Activated B cell treated with CpG ODN at 0.5 μM for 24 hours (primary cell): Measurements from ENCODE around the gene APOL3. TPM values are rescaled to one million over a fixed set of nuclear protein-coding genes. Genes with fewer than 3 reads are reported as not detected.
"Not testable (repeated sequence)": the region's sequence is repeated elsewhere in the genome, so short reads cannot be mapped to it uniquely, and the experiment has no call there.

Source experiments
- ATAC-seq: fragments of 200-7000 bp; cut with Tn5 transposase; one replicate; pipeline ENCODE4 v1.10.0; 2021; ENCODE audit warnings: low read depth, mild to moderate bottlenecking, moderate library complexity
- CTCF ChIA-PET: fragments of 350-600 bp; sonication (Branson Sonifier 250); formaldehyde crosslinking; loops from one replicate; lab custom pipeline; 2021; ENCODE audit warnings: antibody characterized with exemption; lab: Charles Lee
- POLR2A ChIA-PET: fragments of 350-600 bp; sonication (Branson Sonifier 250); formaldehyde crosslinking; loops from one replicate; lab custom pipeline; 2021; ENCODE audit warnings: antibody characterized with exemption; lab: Charles Lee
- DNase-seq: peaks from one replicate; pipeline ENCODE4 v3.0.0; 2022
- H3K27ac Mint-ChIP-seq: one replicate; pipeline ENCODE4 v1.8.0; 2020; ENCODE audit warnings: mixed read lengths
- H3K27me3 Mint-ChIP-seq: one replicate; pipeline ENCODE4 v1.8.0; 2021; ENCODE audit warnings: mixed read lengths
- H3K36me3 Mint-ChIP-seq: one replicate; pipeline ENCODE4 v1.8.0; 2021; ENCODE audit warnings: low read depth, mixed read lengths
- H3K4me1 Mint-ChIP-seq: one replicate; pipeline ENCODE4 v1.8.0; 2021; ENCODE audit warnings: mixed read lengths
- H3K4me3 Mint-ChIP-seq: one replicate; pipeline ENCODE4 v1.8.0; 2020; ENCODE audit warnings: mild to moderate bottlenecking, mixed read lengths
- H3K9me3 Mint-ChIP-seq: one replicate; pipeline ENCODE4 v1.8.0; 2020; ENCODE audit warnings: mixed read lengths
- intact Hi-C: fragments of 100-400 bp; cut with micrococcal nuclease; formaldehyde crosslinking; loops from one replicate; pipeline ENCODE4 v1.15.1; 2024
- total RNA-seq: library from RNA; stranded (reverse); gene quantifications from 2 replicates; pipeline ENCODE4 v1.2.3, GENCODE V29; 2022
- TF ChIP-seq, protein P1 (sequence below): fragments of 200-600 bp; IDR thresholded peaks from one replicate; pipeline ENCODE4 v1.8.0; 2022; ENCODE audit warnings: antibody characterized with exemption, mild to moderate bottlenecking

Gene APOL3
- total RNA-seq, 1 donor from 2014 or later = 38.4 TPM

DNA sequence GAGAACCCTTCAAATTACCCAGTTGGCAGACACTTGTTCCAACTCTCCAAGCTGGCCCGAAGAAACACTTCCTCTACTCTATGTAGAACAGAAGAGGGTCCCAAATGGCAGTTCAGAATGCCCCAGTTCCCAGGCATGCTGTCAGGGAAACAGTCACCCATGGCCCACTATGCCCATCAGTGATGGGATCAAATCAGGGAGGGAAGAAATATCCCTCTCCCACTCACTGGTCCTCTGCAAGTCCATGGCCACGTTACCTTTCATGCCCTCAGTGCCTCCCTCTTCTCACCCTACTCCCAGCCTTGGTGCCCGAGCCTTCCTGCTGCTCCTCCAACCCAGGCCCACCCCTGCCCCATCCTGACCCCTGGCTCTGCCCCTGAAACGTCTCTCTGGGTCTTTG is 16.6 kb downstream of the APOL3 start:
- peaks cover 82% of the 10 kb centered on the region for H3K36me3 Mint-ChIP-seq

GRCh38 chr22:36143066-36143815 is 17.3 kb downstream of the APOL3 start:
- H3K27me3 Mint-ChIP-seq = no peaks in the 10 kb centered on the region
- H3K9me3 Mint-ChIP-seq = no peaks in the 10 kb centered on the region
- TF ChIP-seq, protein P1, sequence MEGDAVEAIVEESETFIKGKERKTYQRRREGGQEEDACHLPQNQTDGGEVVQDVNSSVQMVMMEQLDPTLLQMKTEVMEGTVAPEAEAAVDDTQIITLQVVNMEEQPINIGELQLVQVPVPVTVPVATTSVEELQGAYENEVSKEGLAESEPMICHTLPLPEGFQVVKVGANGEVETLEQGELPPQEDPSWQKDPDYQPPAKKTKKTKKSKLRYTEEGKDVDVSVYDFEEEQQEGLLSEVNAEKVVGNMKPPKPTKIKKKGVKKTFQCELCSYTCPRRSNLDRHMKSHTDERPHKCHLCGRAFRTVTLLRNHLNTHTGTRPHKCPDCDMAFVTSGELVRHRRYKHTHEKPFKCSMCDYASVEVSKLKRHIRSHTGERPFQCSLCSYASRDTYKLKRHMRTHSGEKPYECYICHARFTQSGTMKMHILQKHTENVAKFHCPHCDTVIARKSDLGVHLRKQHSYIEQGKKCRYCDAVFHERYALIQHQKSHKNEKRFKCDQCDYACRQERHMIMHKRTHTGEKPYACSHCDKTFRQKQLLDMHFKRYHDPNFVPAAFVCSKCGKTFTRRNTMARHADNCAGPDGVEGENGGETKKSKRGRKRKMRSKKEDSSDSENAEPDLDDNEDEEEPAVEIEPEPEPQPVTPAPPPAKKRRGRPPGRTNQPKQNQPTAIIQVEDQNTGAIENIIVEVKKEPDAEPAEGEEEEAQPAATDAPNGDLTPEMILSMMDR = no peak
- intact Hi-C loops = no loop called here
- ChIA-PET POLR2A (no interaction called here), CTCF (interaction anchor here (1.2 to 3.7 kb wide), 2 partner anchors 19 to 37 kb away, joined by 3 to 19 read pairs; no protein-coding TSS in a partner anchor)
- H3K36me3 Mint-ChIP-seq = peaks cover 75% of the 10 kb centered on the region
- no peaks in the 10 kb centered on the region for H3K4me1 Mint-ChIP-seq
- no peak for DNase-seq
- no peak overlapping the region for H3K27ac Mint-ChIP-seq
- ATAC-seq = no peak
- no peak overlapping the region for H3K4me3 Mint-ChIP-seq

More for the DNA sequence above, 16.6 kb downstream of the APOL3 start:
- intact Hi-C loops = no loop called here
- no peak overlapping the region for H3K4me3 Mint-ChIP-seq
- no peaks in the 10 kb centered on the region for H3K9me3 Mint-ChIP-seq
- ChIA-PET CTCF (interaction anchor here (2.1 to 3.7 kb wide), 2 partner anchors 36 to 38 kb away, joined by 10 to 19 read pairs; no protein-coding TSS in a partner anchor), POLR2A (no interaction called here)
- no peaks in the 10 kb centered on the region for H3K27me3 Mint-ChIP-seq
- H3K27ac Mint-ChIP-seq = no peak overlapping the region
- TF ChIP-seq, protein P1 = no peak
- DNase-seq (no peak), ATAC-seq (no peak)
- no peaks in the 10 kb centered on the region for H3K4me1 Mint-ChIP-seq

- POLR2A ChIA-PET = interaction anchor here (0.9 kb wide), 1 partner anchor 381 kb away, joined by 3 read pairs; no protein-coding TSS in a partner anchor
- DNase-seq = no peak
These were observed 19.1 kb downstream of the APOL3 start for GRCh38 chr22:36141481-36141880.

DNA sequence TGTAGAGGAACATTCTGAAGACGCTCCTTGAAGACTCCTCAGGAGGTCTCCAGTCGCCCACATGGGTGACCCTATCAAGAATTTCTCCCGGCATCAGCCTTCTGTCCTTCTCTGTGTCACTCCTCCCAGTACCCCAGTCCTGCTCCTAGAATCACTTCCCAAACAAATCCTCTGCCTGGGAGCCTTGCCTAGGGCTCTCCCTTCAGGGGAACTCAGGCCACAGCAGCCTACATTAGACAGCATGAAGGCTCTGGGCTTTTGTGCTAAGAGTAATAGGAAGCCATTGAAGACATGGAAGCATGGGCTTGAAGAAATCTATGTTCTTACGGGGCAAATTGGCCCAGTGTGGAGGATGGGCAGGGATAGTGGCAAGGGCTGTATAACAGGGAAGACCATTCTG is 21.8 kb downstream of the APOL3 start:
- CTCF ChIA-PET, H3K4me1 Mint-ChIP-seq, H3K9me3 Mint-ChIP-seq, DNase-seq, H3K27ac Mint-ChIP-seq, ATAC-seq, intact Hi-C loops, POLR2A ChIA-PET, H3K4me3 Mint-ChIP-seq, H3K27me3 Mint-ChIP-seq: not testable (repeated sequence)
- peaks cover 36% of the 10 kb centered on the region for H3K36me3 Mint-ChIP-seq

More at GRCh38 chr22:36141481-36141880, 19.1 kb downstream of the APOL3 start:
- H3K27ac Mint-ChIP-seq = no peak overlapping the region
- CTCF ChIA-PET = interaction anchor here (1.3 to 3.7 kb wide), 2 partner anchors 36 to 39 kb away, joined by 13 to 19 read pairs; no protein-coding TSS in a partner anchor
- no peaks in the 10 kb centered on the region for H3K9me3 Mint-ChIP-seq
- ATAC-seq = no peak
- no peaks in the 10 kb centered on the region for H3K4me1 Mint-ChIP-seq
- intact Hi-C loops = no loop called here
- TF ChIP-seq, protein P1 = no peak
- H3K27me3 Mint-ChIP-seq = no peaks in the 10 kb centered on the region
- no peak overlapping the region for H3K4me3 Mint-ChIP-seq
- peaks cover 58% of the 10 kb centered on the region for H3K36me3 Mint-ChIP-seq

DNA sequence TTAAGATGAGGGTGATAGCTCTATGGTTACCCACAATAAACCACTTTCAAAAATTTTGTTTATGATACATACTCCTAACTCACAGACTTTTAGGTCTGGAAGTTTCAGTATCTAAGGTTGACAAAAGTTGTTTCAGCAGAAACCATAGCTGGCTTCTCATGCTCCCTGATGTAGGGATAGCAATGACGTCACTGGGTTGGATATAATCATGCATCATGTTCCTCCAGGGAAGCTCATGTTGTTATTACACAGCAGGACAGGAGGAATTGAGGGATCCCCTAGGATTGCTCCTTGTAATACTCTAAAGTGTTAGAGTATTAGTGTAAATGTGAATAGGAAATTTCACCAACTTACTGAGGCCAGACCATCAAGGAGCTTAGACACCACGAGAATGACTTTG is 23.6 kb downstream of the APOL3 start:
- ATAC-seq (no peak), DNase-seq (no peak)
- TF ChIP-seq, protein P1 = no peak
- intact Hi-C loops = no loop called here
- no peaks in the 10 kb centered on the region for H3K4me1 Mint-ChIP-seq
- H3K9me3 Mint-ChIP-seq = no peaks in the 10 kb centered on the region
- ChIA-PET POLR2A (no interaction called here), CTCF (no interaction called here)
- H3K27ac Mint-ChIP-seq = no peak overlapping the region
- H3K36me3 Mint-ChIP-seq = peaks cover 20% of the 10 kb centered on the region
- no peaks in the 10 kb centered on the region for H3K27me3 Mint-ChIP-seq
- no peak overlapping the region for H3K4me3 Mint-ChIP-seq
